HepG2 (cell line): ENCODE data around the gene TRIM8. TPM values are rescaled to one million over a fixed set of nuclear protein-coding genes. Genes with fewer than 3 reads are reported as not detected.
A peak's percentile ranks its signal among the peaks of the same experiment; 100 is the strongest.

Source experiments
- HDAC1 ChIP-seq: sonication (generic); formaldehyde crosslinking; IDR thresholded peaks from 2 replicates; pipeline ENCODE4 v1.5.1; 2020; ENCODE audit warnings: mild to moderate bottlenecking, missing genetic modification reagents
- MAF1 ChIP-seq: sonication (generic); formaldehyde crosslinking; IDR thresholded peaks from 2 replicates; pipeline ENCODE4 v1.5.0; 2020; ENCODE audit warnings: missing genetic modification reagents, borderline replicate concordance
- RELA ChIP-seq: sonication (generic); formaldehyde crosslinking; IDR thresholded peaks from 2 replicates; pipeline ENCODE4 v1.4.0; 2020; ENCODE audit warnings: missing genetic modification reagents
- ZFY ChIP-seq: sonication (generic); formaldehyde crosslinking; IDR thresholded peaks from 2 replicates; pipeline ENCODE4 v1.4.0; 2020; ENCODE audit warnings: missing genetic modification reagents
- ZNF256 ChIP-seq: sonication (generic); formaldehyde crosslinking; conservative IDR thresholded peaks from 2 replicates; pipeline ENCODE4 v1.4.0; 2020; ENCODE audit warnings: missing genetic modification reagents
- ZNF496 ChIP-seq: sonication (generic); formaldehyde crosslinking; IDR thresholded peaks from 2 replicates; pipeline ENCODE4 v1.8.1; 2023; ENCODE audit warnings: mild to moderate bottlenecking, moderate library complexity, missing genetic modification reagents; ENCODE audit not compliant: insufficient replicate concordance
- ZNF703 ChIP-seq: sonication (generic); formaldehyde crosslinking; IDR thresholded peaks from 2 replicates; pipeline ENCODE4 v1.5.1; 2020; ENCODE audit warnings: missing genetic modification reagents, mild to moderate bottlenecking, moderate library complexity, borderline replicate concordance
- ZSCAN29 ChIP-seq: sonication (generic); formaldehyde crosslinking; conservative IDR thresholded peaks from 2 replicates; pipeline ENCODE4 v1.4.0; 2020; ENCODE audit warnings: mild to moderate bottlenecking, missing genetic modification reagents
- polyA plus RNA-seq, 8 experiments: library from polyadenylated mRNA; depleted of rRNA in 3 of 8; stranded (reverse) in 7 of 8; unstranded in 1 of 8; fragments of >200 nt; fragmentation: Illumina TruSeq in 4 of 8; extraction: Trizol in 4 of 8; gene quantifications; 2 replicates each; pipeline versions ENCODE4 v1.2.1 to v1.2.3, GENCODE V29; 2011 to 2016; ENCODE audit warnings: low read depth in 4 of 8, missing spikeins in 1 of 8, mixed read lengths in 1 of 8; ENCODE audit not compliant: insufficient read depth in 1 of 8
- total RNA-seq, 5 experiments: library from RNA; depleted of rRNA; stranded (reverse); fragments of >200 nt; fragmentation: Illumina TruSeq; extraction: Trizol; gene quantifications; 2 replicates each; pipeline ENCODE4 v1.2.3, GENCODE V29; 2016; ENCODE audit warnings: low read depth in 1 of 5
- TF ChIP-seq, protein P1 (sequence below): sonication (generic); formaldehyde crosslinking; IDR thresholded peaks from 2 replicates; pipeline ENCODE4 v1.4.0; 2020; ENCODE audit warnings: missing genetic modification reagents
- TF ChIP-seq, protein P2 (sequence below): sonication (generic); formaldehyde crosslinking; IDR thresholded peaks from 2 replicates; pipeline ENCODE4 v1.8.1; 2022; ENCODE audit warnings: low read depth, mild to moderate bottlenecking, missing genetic modification reagents
- TF ChIP-seq, protein P3 (sequence below): sonication (generic); formaldehyde crosslinking; IDR thresholded peaks from 2 replicates; pipeline ENCODE4 v1.5.0; 2020; ENCODE audit warnings: mild to moderate bottlenecking, missing genetic modification reagents, borderline replicate concordance
- TF ChIP-seq, protein P4 (sequence below): sonication (generic); formaldehyde crosslinking; IDR thresholded peaks from 2 replicates; pipeline ENCODE4 v1.4.0; 2020; ENCODE audit warnings: missing genetic modification reagents, borderline replicate concordance
- TF ChIP-seq, protein P5 (sequence below), 2 experiments: sonication (generic) in 1 of 2; formaldehyde crosslinking in 1 of 2; IDR thresholded peaks; 2 replicates each; pipeline versions ENCODE4 v1.5.1 to v1.6.1; 2011 to 2020; ENCODE audit warnings: borderline replicate concordance in 1 of 2, low read depth in 1 of 2, low read length in 1 of 2, mild to moderate bottlenecking in 1 of 2, missing genetic modification reagents in 1 of 2, moderate library complexity in 1 of 2

The TRIM8 gene
- total and polyA plus RNA-seq, 2 of the 13 experiments (the other 11 are each of a cell fraction or from before 2014, with no cell fraction given): 38.9 to 66.5 TPM

DNA sequence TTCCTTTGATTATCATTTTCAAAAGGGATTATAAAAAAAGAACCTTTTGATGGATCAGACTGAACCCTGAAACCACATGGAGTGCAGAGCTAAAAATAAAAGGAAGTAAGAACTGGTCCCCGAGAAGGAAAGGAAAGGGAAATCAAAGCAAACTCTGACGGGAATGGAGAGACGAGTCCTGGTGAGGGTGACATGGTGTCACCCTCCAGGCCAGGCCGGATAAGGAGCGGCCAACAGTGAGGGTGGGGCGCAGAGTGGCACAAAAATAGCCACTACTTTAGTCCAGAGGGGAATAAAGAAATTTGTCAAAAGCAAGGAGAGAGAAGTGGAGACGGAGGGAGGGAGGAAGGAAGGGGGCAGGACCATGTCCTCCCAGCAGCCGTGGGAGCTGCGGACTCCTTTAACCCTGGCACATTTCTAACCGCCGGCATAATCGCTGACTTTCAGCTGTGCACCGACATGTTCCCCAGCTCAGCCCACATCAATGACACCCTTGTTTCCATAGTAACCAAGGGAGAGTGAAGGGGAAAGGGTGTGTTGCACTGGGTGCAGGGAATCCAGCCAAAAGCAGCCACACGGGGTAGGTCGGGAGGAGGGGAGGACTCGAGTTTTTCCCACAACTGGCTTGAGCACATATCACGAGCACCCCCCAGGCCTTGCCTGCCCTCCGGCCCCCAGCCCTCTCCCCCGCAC is 29.7 kb downstream of the TRIM8 start (continued):
- TF ChIP-seq, protein P1, sequence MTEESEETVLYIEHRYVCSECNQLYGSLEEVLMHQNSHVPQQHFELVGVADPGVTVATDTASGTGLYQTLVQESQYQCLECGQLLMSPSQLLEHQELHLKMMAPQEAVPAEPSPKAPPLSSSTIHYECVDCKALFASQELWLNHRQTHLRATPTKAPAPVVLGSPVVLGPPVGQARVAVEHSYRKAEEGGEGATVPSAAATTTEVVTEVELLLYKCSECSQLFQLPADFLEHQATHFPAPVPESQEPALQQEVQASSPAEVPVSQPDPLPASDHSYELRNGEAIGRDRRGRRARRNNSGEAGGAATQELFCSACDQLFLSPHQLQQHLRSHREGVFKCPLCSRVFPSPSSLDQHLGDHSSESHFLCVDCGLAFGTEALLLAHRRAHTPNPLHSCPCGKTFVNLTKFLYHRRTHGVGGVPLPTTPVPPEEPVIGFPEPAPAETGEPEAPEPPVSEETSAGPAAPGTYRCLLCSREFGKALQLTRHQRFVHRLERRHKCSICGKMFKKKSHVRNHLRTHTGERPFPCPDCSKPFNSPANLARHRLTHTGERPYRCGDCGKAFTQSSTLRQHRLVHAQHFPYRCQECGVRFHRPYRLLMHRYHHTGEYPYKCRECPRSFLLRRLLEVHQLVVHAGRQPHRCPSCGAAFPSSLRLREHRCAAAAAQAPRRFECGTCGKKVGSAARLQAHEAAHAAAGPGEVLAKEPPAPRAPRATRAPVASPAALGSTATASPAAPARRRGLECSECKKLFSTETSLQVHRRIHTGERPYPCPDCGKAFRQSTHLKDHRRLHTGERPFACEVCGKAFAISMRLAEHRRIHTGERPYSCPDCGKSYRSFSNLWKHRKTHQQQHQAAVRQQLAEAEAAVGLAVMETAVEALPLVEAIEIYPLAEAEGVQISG (CRISPR knock-in tag): no peak
- TF ChIP-seq ZNF703 (CRISPR knock-in tag): no peak
- TF ChIP-seq, protein P2, sequence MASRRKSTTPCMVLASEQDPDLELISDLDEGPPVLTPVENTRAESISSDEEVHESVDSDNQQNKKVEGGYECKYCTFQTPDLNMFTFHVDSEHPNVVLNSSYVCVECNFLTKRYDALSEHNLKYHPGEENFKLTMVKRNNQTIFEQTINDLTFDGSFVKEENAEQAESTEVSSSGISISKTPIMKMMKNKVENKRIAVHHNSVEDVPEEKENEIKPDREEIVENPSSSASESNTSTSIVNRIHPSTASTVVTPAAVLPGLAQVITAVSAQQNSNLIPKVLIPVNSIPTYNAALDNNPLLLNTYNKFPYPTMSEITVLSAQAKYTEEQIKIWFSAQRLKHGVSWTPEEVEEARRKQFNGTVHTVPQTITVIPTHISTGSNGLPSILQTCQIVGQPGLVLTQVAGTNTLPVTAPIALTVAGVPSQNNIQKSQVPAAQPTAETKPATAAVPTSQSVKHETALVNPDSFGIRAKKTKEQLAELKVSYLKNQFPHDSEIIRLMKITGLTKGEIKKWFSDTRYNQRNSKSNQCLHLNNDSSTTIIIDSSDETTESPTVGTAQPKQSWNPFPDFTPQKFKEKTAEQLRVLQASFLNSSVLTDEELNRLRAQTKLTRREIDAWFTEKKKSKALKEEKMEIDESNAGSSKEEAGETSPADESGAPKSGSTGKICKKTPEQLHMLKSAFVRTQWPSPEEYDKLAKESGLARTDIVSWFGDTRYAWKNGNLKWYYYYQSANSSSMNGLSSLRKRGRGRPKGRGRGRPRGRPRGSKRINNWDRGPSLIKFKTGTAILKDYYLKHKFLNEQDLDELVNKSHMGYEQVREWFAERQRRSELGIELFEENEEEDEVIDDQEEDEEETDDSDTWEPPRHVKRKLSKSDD: no peak
- no peak for TF ChIP-seq RELA
- TF ChIP-seq ZNF496 (CRISPR knock-in tag): no peak
- no peak for TF ChIP-seq ZNF256 (CRISPR knock-in tag)
- TF ChIP-seq ZFY (CRISPR knock-in tag): 0 out of 2 replicates have a peak, but pooled peaks have one; percentile 14
- no peak for TF ChIP-seq HDAC1 (CRISPR knock-in tag)
- TF ChIP-seq, protein P3, sequence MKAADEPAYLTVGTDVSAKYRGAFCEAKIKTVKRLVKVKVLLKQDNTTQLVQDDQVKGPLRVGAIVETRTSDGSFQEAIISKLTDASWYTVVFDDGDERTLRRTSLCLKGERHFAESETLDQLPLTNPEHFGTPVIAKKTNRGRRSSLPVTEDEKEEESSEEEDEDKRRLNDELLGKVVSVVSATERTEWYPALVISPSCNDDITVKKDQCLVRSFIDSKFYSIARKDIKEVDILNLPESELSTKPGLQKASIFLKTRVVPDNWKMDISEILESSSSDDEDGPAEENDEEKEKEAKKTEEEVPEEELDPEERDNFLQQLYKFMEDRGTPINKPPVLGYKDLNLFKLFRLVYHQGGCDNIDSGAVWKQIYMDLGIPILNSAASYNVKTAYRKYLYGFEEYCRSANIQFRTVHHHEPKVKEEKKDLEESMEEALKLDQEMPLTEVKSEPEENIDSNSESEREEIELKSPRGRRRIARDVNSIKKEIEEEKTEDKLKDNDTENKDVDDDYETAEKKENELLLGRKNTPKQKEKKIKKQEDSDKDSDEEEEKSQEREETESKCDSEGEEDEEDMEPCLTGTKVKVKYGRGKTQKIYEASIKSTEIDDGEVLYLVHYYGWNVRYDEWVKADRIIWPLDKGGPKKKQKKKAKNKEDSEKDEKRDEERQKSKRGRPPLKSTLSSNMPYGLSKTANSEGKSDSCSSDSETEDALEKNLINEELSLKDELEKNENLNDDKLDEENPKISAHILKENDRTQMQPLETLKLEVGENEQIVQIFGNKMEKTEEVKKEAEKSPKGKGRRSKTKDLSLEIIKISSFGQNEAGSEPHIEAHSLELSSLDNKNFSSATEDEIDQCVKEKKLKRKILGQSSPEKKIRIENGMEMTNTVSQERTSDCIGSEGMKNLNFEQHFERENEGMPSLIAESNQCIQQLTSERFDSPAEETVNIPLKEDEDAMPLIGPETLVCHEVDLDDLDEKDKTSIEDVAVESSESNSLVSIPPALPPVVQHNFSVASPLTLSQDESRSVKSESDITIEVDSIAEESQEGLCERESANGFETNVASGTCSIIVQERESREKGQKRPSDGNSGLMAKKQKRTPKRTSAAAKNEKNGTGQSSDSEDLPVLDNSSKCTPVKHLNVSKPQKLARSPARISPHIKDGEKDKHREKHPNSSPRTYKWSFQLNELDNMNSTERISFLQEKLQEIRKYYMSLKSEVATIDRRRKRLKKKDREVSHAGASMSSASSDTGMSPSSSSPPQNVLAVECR (CRISPR knock-in tag): no peak
- TF ChIP-seq, protein P4, sequence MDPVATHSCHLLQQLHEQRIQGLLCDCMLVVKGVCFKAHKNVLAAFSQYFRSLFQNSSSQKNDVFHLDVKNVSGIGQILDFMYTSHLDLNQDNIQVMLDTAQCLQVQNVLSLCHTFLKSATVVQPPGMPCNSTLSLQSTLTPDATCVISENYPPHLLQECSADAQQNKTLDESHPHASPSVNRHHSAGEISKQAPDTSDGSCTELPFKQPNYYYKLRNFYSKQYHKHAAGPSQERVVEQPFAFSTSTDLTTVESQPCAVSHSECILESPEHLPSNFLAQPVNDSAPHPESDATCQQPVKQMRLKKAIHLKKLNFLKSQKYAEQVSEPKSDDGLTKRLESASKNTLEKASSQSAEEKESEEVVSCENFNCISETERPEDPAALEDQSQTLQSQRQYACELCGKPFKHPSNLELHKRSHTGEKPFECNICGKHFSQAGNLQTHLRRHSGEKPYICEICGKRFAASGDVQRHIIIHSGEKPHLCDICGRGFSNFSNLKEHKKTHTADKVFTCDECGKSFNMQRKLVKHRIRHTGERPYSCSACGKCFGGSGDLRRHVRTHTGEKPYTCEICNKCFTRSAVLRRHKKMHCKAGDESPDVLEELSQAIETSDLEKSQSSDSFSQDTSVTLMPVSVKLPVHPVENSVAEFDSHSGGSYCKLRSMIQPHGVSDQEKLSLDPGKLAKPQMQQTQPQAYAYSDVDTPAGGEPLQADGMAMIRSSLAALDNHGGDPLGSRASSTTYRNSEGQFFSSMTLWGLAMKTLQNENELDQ: no peak
- TF ChIP-seq, protein P5, sequence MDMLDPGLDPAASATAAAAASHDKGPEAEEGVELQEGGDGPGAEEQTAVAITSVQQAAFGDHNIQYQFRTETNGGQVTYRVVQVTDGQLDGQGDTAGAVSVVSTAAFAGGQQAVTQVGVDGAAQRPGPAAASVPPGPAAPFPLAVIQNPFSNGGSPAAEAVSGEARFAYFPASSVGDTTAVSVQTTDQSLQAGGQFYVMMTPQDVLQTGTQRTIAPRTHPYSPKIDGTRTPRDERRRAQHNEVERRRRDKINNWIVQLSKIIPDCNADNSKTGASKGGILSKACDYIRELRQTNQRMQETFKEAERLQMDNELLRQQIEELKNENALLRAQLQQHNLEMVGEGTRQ (IDR thresholded peaks at IDR 0.05; ENCODE audit: low read depth, low read length): no peak
- TF ChIP-seq, protein P5 (CRISPR knock-in tag; IDR thresholded peaks at IDR 0.05; ENCODE audit: borderline replicate concordance): no peak
- no peak for TF ChIP-seq ZSCAN29 (CRISPR knock-in tag)
- TF ChIP-seq MAF1 (CRISPR knock-in tag): no peak
